CD14-positive monocyte (primary cell): ENCODE data around the gene ZNF740. TPM values are rescaled to one million over a fixed set of nuclear protein-coding genes. Genes with fewer than 3 reads are reported as not detected.
A peak's percentile ranks its signal among the peaks of the same experiment; 100 is the strongest.

Experiments
- DNase-seq, 3 donors: peaks; one replicate each; pipeline ENCODE4 v3.0.0-alpha.2; 2011 to 2022
- H2AFZ ChIP-seq: 2 replicates; pipeline ENCODE4 v1.6.0; 2012; ENCODE audit warnings: mild to moderate bottlenecking, low read depth, low read length, inconsistent platforms; ENCODE audit not compliant: insufficient read depth, poor library complexity, severe bottlenecking
- H3K27ac ChIP-seq, 2 donors: 1 replicate in 1 of 2; 2 replicates in 1 of 2; pipeline ENCODE4 v1.5.1; 2012 to 2013; ENCODE audit warnings: low read length in 2 of 2, control low read depth in 1 of 2, inconsistent platforms in 1 of 2, low read depth in 1 of 2, mild to moderate bottlenecking in 1 of 2
- H3K27me3 ChIP-seq, 2 donors: one replicate each; pipeline versions ENCODE4 v1.6.0 to v1.6.1; 2011 to 2013; ENCODE audit warnings: low read length in 2 of 2; ENCODE audit not compliant: control insufficient read depth in 2 of 2, insufficient read depth in 2 of 2
- H3K36me3 ChIP-seq, 2 donors: replicated peaks in 1 of 2; 1 replicate in 1 of 2; 2 replicates in 1 of 2; pipeline versions ENCODE4 v1.5.1 to v1.6.1; 2012 to 2013; ENCODE audit warnings: low read length in 2 of 2, control low read depth in 1 of 2, inconsistent platforms in 1 of 2, mild to moderate bottlenecking in 1 of 2; ENCODE audit not compliant: insufficient read depth in 2 of 2, control insufficient read depth in 1 of 2
- H3K4me1 ChIP-seq, 2 donors: 1 replicate in 1 of 2; 2 replicates in 1 of 2; pipeline versions ENCODE4 v1.5.1 to v1.6.1; 2012 to 2013; ENCODE audit warnings: low read length in 2 of 2, control low read depth in 1 of 2, inconsistent platforms in 1 of 2, mild to moderate bottlenecking in 1 of 2, moderate library complexity in 1 of 2; ENCODE audit not compliant: insufficient read depth in 2 of 2, control insufficient read depth in 1 of 2
- H3K4me2 ChIP-seq: replicated peaks from 2 replicates; pipeline ENCODE3; 2012; ENCODE audit warnings: low read length, moderate library complexity, mild to moderate bottlenecking; ENCODE audit not compliant: poor library complexity, severe bottlenecking; ENCODE audit errors: extremely low read depth
- H3K4me3 ChIP-seq, 3 experiments: fragments of 200-600 bp in 1 of 3; sonication (generic) in 1 of 3; replicated peaks in 1 of 3; 1 replicate in 2 of 3; 2 replicates in 1 of 3; pipeline ENCODE4 v1.5.1; 2011 to 2013; ENCODE audit warnings: low read length in 3 of 3, mild to moderate bottlenecking in 3 of 3, control low read depth in 2 of 3, low read depth in 2 of 3, inconsistent platforms in 1 of 3, moderate library complexity in 1 of 3
- H3K79me2 ChIP-seq: 2 replicates; pipeline ENCODE4 v1.6.0; 2012; ENCODE audit warnings: mild to moderate bottlenecking, control low read depth, inconsistent platforms, low read length, moderate library complexity; ENCODE audit not compliant: insufficient read depth
- H3K9ac ChIP-seq: 2 replicates; pipeline ENCODE4 v1.6.0; 2017; ENCODE audit warnings: low read length, mild to moderate bottlenecking; ENCODE audit not compliant: insufficient read depth, poor library complexity, severe bottlenecking
- H3K9me3 ChIP-seq, 2 donors: replicated peaks in 1 of 2; 1 replicate in 1 of 2; 2 replicates in 1 of 2; pipeline versions ENCODE4 v1.5.1 to v1.6.1; 2012 to 2013; ENCODE audit warnings: low read length in 2 of 2, control low read depth in 1 of 2; ENCODE audit not compliant: control insufficient read depth in 1 of 2, insufficient read depth in 1 of 2
- H4K20me1 ChIP-seq: 2 replicates; pipeline ENCODE4 v1.6.0; 2012; ENCODE audit warnings: mild to moderate bottlenecking, low read length, control low read depth, moderate library complexity; ENCODE audit not compliant: insufficient read depth
- H3K27ac Mint-ChIP-seq, 7 donors: one replicate each; pipeline ENCODE4 v1.8.0; 2020; ENCODE audit warnings: mild to moderate bottlenecking in 7 of 7, mixed read lengths in 7 of 7, moderate library complexity in 6 of 7, inconsistent platforms in 2 of 7
- H3K27me3 Mint-ChIP-seq, 3 donors: one replicate each; pipeline ENCODE4 v1.8.0; 2021 to 2022; ENCODE audit warnings: low read depth in 3 of 3, mild to moderate bottlenecking in 3 of 3, mixed read lengths in 3 of 3, moderate library complexity in 3 of 3, inconsistent platforms in 1 of 3
- H3K36me3 Mint-ChIP-seq, 2 donors: one replicate each; pipeline ENCODE4 v1.8.0; 2020; ENCODE audit warnings: mixed read lengths in 2 of 2, inconsistent platforms in 1 of 2, mild to moderate bottlenecking in 1 of 2
- H3K4me1 Mint-ChIP-seq: one replicate; pipeline ENCODE4 v1.8.0; 2020; ENCODE audit warnings: mild to moderate bottlenecking, mixed read lengths
- H3K4me3 Mint-ChIP-seq, 2 donors: one replicate each; pipeline ENCODE4 v1.8.0; 2020; ENCODE audit warnings: mild to moderate bottlenecking in 2 of 2, mixed read lengths in 2 of 2, moderate library complexity in 1 of 2
- H3K9me3 Mint-ChIP-seq, 7 donors: one replicate each; pipeline ENCODE4 v1.8.0; 2020 to 2022; ENCODE audit warnings: mixed read lengths in 7 of 7, mild to moderate bottlenecking in 6 of 7, moderate library complexity in 6 of 7, inconsistent platforms in 2 of 7
- CTCF ChIP-seq: fragments of 200-600 bp; IDR thresholded peaks from one replicate; pipeline ENCODE4 v1.8.0; 2022; ENCODE audit warnings: antibody characterized with exemption, mild to moderate bottlenecking
- WGBS: methylation state at CpG from one replicate; pipeline ENCODE4 v1.1.5; 2013; ENCODE audit warnings: missing lambda C conversion rate; ENCODE audit not compliant: insufficient coverage; 5-methylcytosine and 5-hydroxymethylcytosine counted together
- intact Hi-C, 2 donors: fragments of 100-400 bp; cut with micrococcal nuclease; formaldehyde crosslinking; loops; one replicate each; pipeline versions ENCODE4 v1.15.0 to v1.15.1; 2023
- polyA plus RNA-seq, 3 donors: library from polyadenylated mRNA; depleted of rRNA in 1 of 3; unstranded in 2 of 3; stranded (reverse) in 1 of 3; fragments of 300-500 nt in 2 of 3; fragments of >200 nt in 1 of 3; fragmentation: Illumina TruSeq in 2 of 3; gene quantifications; 1 replicate in 2 of 3; 2 replicates in 1 of 3; pipeline ENCODE4 v1.2.3, GENCODE V29; 2012 to 2021

The ZNF740 gene
- polyA plus RNA-seq, 3 donors, result 0.74 to 15.4 (median 1.3) TPM

DNA sequence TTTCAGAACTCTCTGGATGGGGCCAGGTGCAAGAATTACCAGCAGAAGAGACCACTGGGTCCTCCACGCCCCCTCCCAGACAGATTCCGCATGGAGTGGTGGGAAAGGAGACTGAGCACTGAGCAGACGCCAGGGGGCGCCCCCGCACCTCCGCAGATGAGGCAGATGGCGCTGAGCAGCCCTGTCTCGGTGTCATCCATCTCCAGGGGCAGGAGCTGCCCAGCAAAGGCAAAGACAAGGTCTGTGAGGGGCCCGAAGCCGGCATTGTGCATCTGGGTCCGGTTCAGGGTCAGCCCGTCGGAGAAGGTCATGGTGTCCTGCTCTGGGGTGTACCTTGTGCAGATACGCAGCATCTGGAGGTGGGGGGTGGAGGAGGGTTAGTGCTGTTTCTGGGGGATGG, 32.8 kb downstream of the ZNF740 start:
- no peak overlapping the region for H3K27ac ChIP-seq
- H3K4me1 ChIP-seq, result peaks cover 45 to 74% of the 10 kb centered on the region in 2 donors

DNA sequence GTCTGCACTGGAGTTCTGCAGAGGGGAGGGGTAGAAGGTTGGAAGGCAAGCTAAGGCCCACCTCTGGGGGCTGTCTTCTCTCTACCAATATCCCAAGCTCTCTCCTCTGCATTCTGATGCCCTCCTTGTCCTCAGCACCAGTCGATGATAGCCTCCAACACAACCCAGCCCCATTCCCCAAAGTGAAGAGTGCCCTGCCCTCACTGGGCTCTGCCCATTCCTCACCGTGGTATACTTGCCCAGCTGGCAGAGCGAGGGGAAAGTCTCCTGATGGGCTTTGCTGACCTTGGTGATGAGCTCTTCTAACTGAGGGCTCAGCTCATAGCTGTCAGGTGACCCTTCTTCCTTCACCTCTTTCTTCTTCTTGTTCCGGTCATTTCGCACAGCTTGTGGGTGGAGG, 33.7 kb downstream of the ZNF740 start:
- Histone ChIP-seq H3K4me2 (no peak overlapping the region), H3K27me3 (no peaks in the 10 kb centered on the region), H3K9ac (no peak overlapping the region), H3K4me1 (peaks cover 43 to 74% of the 10 kb centered on the region in 2 donors), H3K9me3 (peaks cover 0 to 7% of the 10 kb centered on the region in 2 donors), H3K4me3 (no peak overlapping the region), H3K27ac (no peak overlapping the region), H3K79me2 (peaks cover 20% of the 10 kb centered on the region), H4K20me1 (no peaks in the 10 kb centered on the region), H3K36me3 (peaks cover 10 to 50% of the 10 kb centered on the region in 2 donors), H2AFZ (no peak overlapping the region)
- TF ChIP-seq CTCF, result no peak
- peaks cover 46 to 62% of the 10 kb centered on the region in 2 donors for H3K36me3 Mint-ChIP-seq
- H3K4me1 Mint-ChIP-seq, result peaks cover 79% of the 10 kb centered on the region
- peaks cover 2 to 5% (median 2%) of the 10 kb centered on the region in 3 donors for H3K27me3 Mint-ChIP-seq
- whole genome bisulfite sequencing, result 83% methylated on average over 2 of the region's 5 CpGs
- peak overlapping the region in 2 of 7 donors; percentile 84 to 86 for H3K27ac Mint-ChIP-seq
- DNase-seq, result no peak
- peaks cover 5 to 9% (median 7%) of the 10 kb centered on the region in 7 donors for H3K9me3 Mint-ChIP-seq
- intact Hi-C loops, result loop anchor here (5.0 to 10.0 kb wide), 3 partner anchors 73 to 291 kb away; partner anchors contain the start of genes AAAS (in 1 of the 2), NPFF (in 1 of the 2) and TARBP2 (in 1 of the 2)
- no peak overlapping the region for H3K4me3 Mint-ChIP-seq

More for the DNA sequence above, 32.8 kb downstream of the ZNF740 start:
- H3K79me2 ChIP-seq, result peaks cover 15% of the 10 kb centered on the region
- H4K20me1 ChIP-seq, result no peaks in the 10 kb centered on the region
- no peak overlapping the region for H3K4me3 ChIP-seq
- no peak overlapping the region for H2AFZ ChIP-seq
- no peaks in the 10 kb centered on the region for H3K27me3 ChIP-seq
- H3K4me1 Mint-ChIP-seq, result peaks cover 81% of the 10 kb centered on the region
- H3K36me3 Mint-ChIP-seq, result peaks cover 46 to 61% of the 10 kb centered on the region in 2 donors
- intact Hi-C loops, result loop anchor here (2.0 to 10.0 kb wide), 5 partner anchors 73 to 291 kb away; partner anchors contain the start of genes AAAS (in 2 of the 2), NPFF (in 1 of the 2) and TARBP2 (in 1 of the 2)
- H3K4me3 Mint-ChIP-seq, result no peak overlapping the region
- WGBS, result 15% methylated on average over 14 of the region's 14 CpGs
- H3K4me2 ChIP-seq, result no peak overlapping the region
- peaks cover 5 to 9% (median 7%) of the 10 kb centered on the region in 7 donors for H3K9me3 Mint-ChIP-seq
- peak; percentile 73 to 82 (median 74) for DNase-seq
- peak; percentile 97 for TF ChIP-seq CTCF
- H3K27ac Mint-ChIP-seq, result peak overlapping the region in 1 of 7 donors; percentile 12
- H3K9me3 ChIP-seq, result peaks cover 0 to 7% of the 10 kb centered on the region in 2 donors
- peaks cover 0 to 5% (median 2%) of the 10 kb centered on the region in 3 donors for H3K27me3 Mint-ChIP-seq
- peaks cover 10 to 50% of the 10 kb centered on the region in 2 donors for H3K36me3 ChIP-seq
- no peak overlapping the region for H3K9ac ChIP-seq
